DOHH2 (cell line): Measurements from ENCODE around the gene FBXO28.

ENCODE experiments used
- H3F3A ChIP-seq: fragments of 200-600 bp; sonication (generic), shearing (Covaris generic); 2 replicates; pipeline ENCODE4 v1.6.0; 2016; ENCODE audit warnings: antibody characterized with exemption, mild to moderate bottlenecking; ENCODE audit not compliant: control insufficient read depth, insufficient read depth
- H3K27ac ChIP-seq: fragments of 200-600 bp; sonication (generic); 2 replicates; pipeline ENCODE4 v1.5.1; 2014; ENCODE audit warnings: low read depth, mild to moderate bottlenecking, low read length, moderate library complexity
- H3K27me3 ChIP-seq: fragments of 200-600 bp; sonication (generic); 2 replicates; pipeline ENCODE4 v1.6.1; 2014; ENCODE audit warnings: mild to moderate bottlenecking, low read length, mixed read lengths; ENCODE audit not compliant: control insufficient read depth
- H3K36me3 ChIP-seq: fragments of 200-600 bp; sonication (generic); 2 replicates; pipeline ENCODE4 v1.6.1; 2014; ENCODE audit warnings: mild to moderate bottlenecking, low read length, moderate library complexity, mixed read lengths; ENCODE audit not compliant: control insufficient read depth
- H3K4me1 ChIP-seq: fragments of 200-600 bp; sonication (generic); 2 replicates; pipeline ENCODE4 v1.6.1; 2014; ENCODE audit warnings: mild to moderate bottlenecking, low read length, mixed read lengths; ENCODE audit not compliant: control insufficient read depth
- H3K4me2 ChIP-seq: fragments of 200-600 bp; sonication (generic); 2 replicates; pipeline ENCODE4 v1.6.0; 2014; ENCODE audit warnings: mild to moderate bottlenecking, low read length, moderate library complexity
- H3K4me3 ChIP-seq: fragments of 200-600 bp; sonication (generic); 2 replicates; pipeline ENCODE4 v1.5.1; 2014; ENCODE audit warnings: mild to moderate bottlenecking, low read length, mixed read lengths
- H3K79me2 ChIP-seq: fragments of 200-600 bp; sonication (generic); 2 replicates; pipeline ENCODE4 v1.6.1; 2014; ENCODE audit warnings: mild to moderate bottlenecking, low read length, mixed read lengths; ENCODE audit not compliant: control insufficient read depth
- H3K9me2 ChIP-seq: fragments of 200-600 bp; sonication (generic); replicated peaks from 2 replicates; pipeline ENCODE4 v1.6.1; 2014; ENCODE audit warnings: mild to moderate bottlenecking, low read length, mixed read lengths; ENCODE audit not compliant: control insufficient read depth
- H3K9me3 ChIP-seq: fragments of 200-600 bp; sonication (generic); 2 replicates; pipeline ENCODE4 v1.6.1; 2014; ENCODE audit warnings: antibody characterized with exemption, low read length, mixed read lengths; ENCODE audit not compliant: control insufficient read depth, insufficient read depth
- H4K20me1 ChIP-seq: fragments of 200-600 bp; sonication (generic); 2 replicates; pipeline ENCODE4 v1.6.0; 2014; ENCODE audit warnings: low read depth, mild to moderate bottlenecking, antibody characterized with exemption, low read length, moderate library complexity; ENCODE audit not compliant: control insufficient read depth, insufficient read depth
- CTCF ChIP-seq: fragments of 200-600 bp; sonication (generic); IDR thresholded peaks from one replicate; pipeline ENCODE4 v1.5.1; 2014; ENCODE audit warnings: antibody characterized with exemption, mild to moderate bottlenecking, low read depth, low read length; ENCODE audit not compliant: poor library complexity, severe bottlenecking
- EZH2phosphoT487 ChIP-seq: fragments of 200-600 bp; sonication (generic); IDR thresholded peaks from 2 replicates; pipeline ENCODE4 v1.6.1; 2017; ENCODE audit warnings: borderline replicate concordance, mild to moderate bottlenecking, antibody characterized with exemption, low read length, moderate library complexity, mixed read lengths

FBXO28 gene

GRCh38 chr1:224189561-224189960, 75.7 kb downstream of the FBXO28 start:
- no peak for TF ChIP-seq CTCF
- no peak for TF ChIP-seq EZH2phosphoT487
- Histone ChIP-seq H3K27ac (no peak overlapping the region), H3K4me1 (peaks cover 31% of the 10 kb centered on the region), H3K36me3 (peaks cover 90% of the 10 kb centered on the region), H3K9me3 (no peaks in the 10 kb centered on the region), H3K4me3 (no peak overlapping the region), H3F3A (peaks cover 11% of the 10 kb centered on the region; the same call in 1 of the 2 replicates), H3K79me2 (peaks cover 85% of the 10 kb centered on the region), H4K20me1 (peaks cover 24% of the 10 kb centered on the region), H3K9me2 (no peaks in the 10 kb centered on the region), H3K27me3 (no peaks in the 10 kb centered on the region), H3K4me2 (no peak overlapping the region)

GRCh38 chr1:224192082-224192788, 78.3 kb downstream of the FBXO28 start:
- no peak for TF ChIP-seq CTCF
- H3K36me3 ChIP-seq: peaks cover 75% of the 10 kb centered on the region

GRCh38 chr1:224193319-224193966, 79.5 kb downstream of the FBXO28 start:
- H3K4me1 ChIP-seq: peaks cover 4% of the 10 kb centered on the region; the same call in 1 of the 2 replicates
- H3K4me3 ChIP-seq: no peak overlapping the region
- H3K4me2 ChIP-seq: no peak overlapping the region
- peaks cover 64% of the 10 kb centered on the region for H3K36me3 ChIP-seq
- H3K79me2 ChIP-seq: peaks cover 46% of the 10 kb centered on the region
- no peaks in the 10 kb centered on the region for H3K9me3 ChIP-seq
- no peak for TF ChIP-seq CTCF
- TF ChIP-seq EZH2phosphoT487: no peak
- peaks cover 27% of the 10 kb centered on the region for H3F3A ChIP-seq
- no peaks in the 10 kb centered on the region for H3K27me3 ChIP-seq
- no peaks in the 10 kb centered on the region for H3K9me2 ChIP-seq
- H3K27ac ChIP-seq: no peak overlapping the region
- H4K20me1 ChIP-seq: peaks cover 16% of the 10 kb centered on the region

More at GRCh38 chr1:224192082-224192788, 78.3 kb downstream of the FBXO28 start:
- no peaks in the 10 kb centered on the region for H3K9me3 ChIP-seq
- H3K4me1 ChIP-seq: peaks cover 10% of the 10 kb centered on the region
- no peak overlapping the region for H3K27ac ChIP-seq
- H3K79me2 ChIP-seq: peaks cover 58% of the 10 kb centered on the region
- no peak overlapping the region for H3K4me3 ChIP-seq
- peaks cover 18% of the 10 kb centered on the region for H4K20me1 ChIP-seq
- no peak overlapping the region for H3K4me2 ChIP-seq
- H3K9me2 ChIP-seq: no peaks in the 10 kb centered on the region
- H3K27me3 ChIP-seq: no peaks in the 10 kb centered on the region
- peaks cover 28% of the 10 kb centered on the region for H3F3A ChIP-seq
